Upper lobe of right lung (tissue), 1 donor: Measurements from ENCODE around the gene BRIX1. TPM values are rescaled to one million over a fixed set of nuclear protein-coding genes. Genes with fewer than 3 reads are reported as not detected.

Experiments used
- ATAC-seq: fragments of 200-7000 bp; cut with Tn5 transposase; one replicate; pipeline ENCODE4 v1.9.1; 2020; ENCODE audit warnings: mild to moderate bottlenecking, moderate library complexity
- DNase-seq: peaks from one replicate; pipeline ENCODE4 v3.0.0-alpha.2; 2020
- H3K27ac ChIP-seq: fragments of 200-600 bp; one replicate; pipeline ENCODE4 v1.8.0; 2022
- H3K27me3 ChIP-seq: fragments of 200-600 bp; one replicate; pipeline ENCODE4 v1.8.0; 2022; ENCODE audit warnings: mild to moderate bottlenecking
- H3K36me3 ChIP-seq: fragments of 200-600 bp; one replicate; pipeline ENCODE4 v1.8.0; 2022
- H3K4me1 ChIP-seq: fragments of 200-600 bp; one replicate; pipeline ENCODE4 v1.8.0; 2022
- H3K4me3 ChIP-seq: fragments of 200-600 bp; one replicate; pipeline ENCODE4 v1.8.0; 2022; ENCODE audit warnings: mild to moderate bottlenecking
- H3K9me3 ChIP-seq: fragments of 200-600 bp; one replicate; pipeline ENCODE4 v1.8.0; 2022
- CTCF ChIP-seq: fragments of 200-600 bp; IDR thresholded peaks from one replicate; pipeline ENCODE4 v1.8.0; 2022; ENCODE audit warnings: antibody characterized with exemption
- intact Hi-C: fragments of 100-400 bp; cut with DNase I; formaldehyde crosslinking; loops from one replicate; pipeline ENCODE4 v1.11.0; 2022
- total RNA-seq: library from RNA; stranded (reverse); fragmentation: NEBNext Ultra II Directional; extraction: Animal tissue kit (Norgen Biotek cat#: 25700); gene quantifications from one replicate; pipeline ENCODE4 v1.2.1, GENCODE V29; 2021
- donor health status: DM: no; HTN: yes; CAD: no; lungs with severe emphysema.

Gene BRIX1
- total RNA-seq, 1 donor from 2014 or later, result 19.8 TPM

GRCh38 chr5:34891981-34892380 is 23.5 kb upstream of the BRIX1 start:
- Histone ChIP-seq H3K4me1 (no peaks in the 10 kb centered on the region), H3K9me3 (no peaks in the 10 kb centered on the region), H3K27ac (no peak overlapping the region), H3K27me3 (no peaks in the 10 kb centered on the region), H3K4me3 (no peak overlapping the region), H3K36me3 (no peaks in the 10 kb centered on the region)
- intact Hi-C loops, result loop anchor here (10.0 kb wide), 1 partner anchor 347 kb away; no protein-coding TSS in a partner anchor
- no peak for TF ChIP-seq CTCF
- DNase-seq (no peak), ATAC-seq (no peak)

- TF ChIP-seq CTCF, result no peak
- no peak overlapping the region for H3K27ac ChIP-seq
- H3K4me3 ChIP-seq, result no peak overlapping the region
- no peak for DNase-seq
- no peaks in the 10 kb centered on the region for H3K4me1 ChIP-seq
- no peaks in the 10 kb centered on the region for H3K9me3 ChIP-seq
- H3K27me3 ChIP-seq, result no peaks in the 10 kb centered on the region
- ATAC-seq, result no peak
- intact Hi-C loops, result loop anchor here (10.0 kb wide), 1 partner anchor 348 kb away; no protein-coding TSS in a partner anchor
- no peaks in the 10 kb centered on the region for H3K36me3 ChIP-seq
Measured at GRCh38 chr5:34892414-34892813, 23.1 kb upstream of the BRIX1 start.

- Histone ChIP-seq H3K36me3 (no peaks in the 10 kb centered on the region), H3K9me3 (no peaks in the 10 kb centered on the region), H3K27me3 (no peaks in the 10 kb centered on the region), H3K4me3 (no peak overlapping the region), H3K27ac (no peak overlapping the region), H3K4me1 (no peaks in the 10 kb centered on the region)
- intact Hi-C loops, result loop anchor here (5.0 to 10.0 kb wide), 2 partner anchors 350 to 407 kb away; no protein-coding TSS in a partner anchor
- DNase-seq (no peak), ATAC-seq (no peak)
- no peak for TF ChIP-seq CTCF
Measured at GRCh38 chr5:34894716-34895115, 20.8 kb upstream of the BRIX1 start.

GRCh38 chr5:34895641-34896419 is 19.7 kb upstream of the BRIX1 start:
- Histone ChIP-seq H3K27me3 (no peaks in the 10 kb centered on the region), H3K27ac (no peak overlapping the region), H3K36me3 (no peaks in the 10 kb centered on the region), H3K4me1 (no peaks in the 10 kb centered on the region), H3K9me3 (no peaks in the 10 kb centered on the region), H3K4me3 (no peak overlapping the region)
- intact Hi-C loops, result loop anchor here (5.0 to 10.0 kb wide), 2 partner anchors 351 to 409 kb away; no protein-coding TSS in a partner anchor
- no peak for TF ChIP-seq CTCF
- DNase-seq, result no peak
- ATAC-seq, result no peak

GRCh38 chr5:34897646-34898045 is 17.9 kb upstream of the BRIX1 start:
- no peaks in the 10 kb centered on the region for H3K9me3 ChIP-seq
- DNase-seq, result no peak

More at GRCh38 chr5:34897646-34898045, 17.9 kb upstream of the BRIX1 start:
- TF ChIP-seq CTCF, result no peak
- Histone ChIP-seq H3K36me3 (no peaks in the 10 kb centered on the region), H3K27ac (no peak overlapping the region), H3K27me3 (no peaks in the 10 kb centered on the region), H3K4me3 (no peak overlapping the region), H3K4me1 (no peaks in the 10 kb centered on the region)
- no peak for ATAC-seq
- intact Hi-C loops, result loop anchor here (5.0 to 10.0 kb wide), 2 partner anchors 353 to 410 kb away; no protein-coding TSS in a partner anchor
